Tibial nerve (tissue), 4 donors: ENCODE measurements around the gene PCDHA3. TPM values are rescaled to one million over a fixed set of nuclear protein-coding genes. Genes with fewer than 3 reads are reported as not detected.
A peak's percentile ranks its signal among the peaks of the same experiment; 100 is the strongest.

Source experiments
- DNase-seq, 2 donors: peaks; one replicate each; pipeline ENCODE4 v3.0.0-alpha.2; 2019; ENCODE audit warnings: low spot score in 2 of 2
- H3K27ac ChIP-seq, 4 donors: fragments of 200-600 bp; sonication (generic) in 3 of 4; one replicate each; pipeline ENCODE4 v1.5.1; 2017 to 2019; ENCODE audit warnings: mild to moderate bottlenecking in 1 of 4
- H3K27me3 ChIP-seq, 2 donors: fragments of 200-600 bp; sonication (generic) in 1 of 2; one replicate each; pipeline versions ENCODE4 v1.5.1 to v1.6.0; 2017 to 2019
- H3K36me3 ChIP-seq, 3 donors: fragments of 200-600 bp; sonication (generic); one replicate each; pipeline ENCODE4 v1.5.1; 2018 to 2019
- H3K4me1 ChIP-seq, 4 donors: fragments of 200-600 bp; sonication (generic) in 3 of 4; one replicate each; pipeline ENCODE4 v1.5.1; 2017 to 2019
- H3K4me3 ChIP-seq, 4 donors: fragments of 200-600 bp; sonication (generic) in 3 of 4; one replicate each; pipeline ENCODE4 v1.5.1; 2017 to 2019; ENCODE audit warnings: mild to moderate bottlenecking in 1 of 4, moderate library complexity in 1 of 4
- H3K9me3 ChIP-seq, 4 donors: fragments of 200-600 bp; sonication (generic) in 3 of 4; one replicate each; pipeline ENCODE4 v1.5.1; 2017 to 2019
- CTCF ChIP-seq, 5 experiments: fragments of 200-600 bp in 3 of 5; fragments of 450-650 bp in 2 of 5; sonication (generic) in 3 of 5; IDR thresholded peaks; one replicate each; pipeline ENCODE4 v1.5.1; 2016 to 2019; ENCODE audit warnings: antibody characterized with exemption in 5 of 5, mild to moderate bottlenecking in 3 of 5, moderate library complexity in 2 of 5
- EP300 ChIP-seq, 2 donors: sonication (generic); formaldehyde crosslinking; IDR thresholded peaks; one replicate each; pipeline ENCODE4 v1.6.1; 2017; ENCODE audit warnings: antibody characterized with exemption in 2 of 2, mild to moderate bottlenecking in 1 of 2
- POLR2A ChIP-seq, 2 donors: fragments of 450-650 bp; IDR thresholded peaks; one replicate each; pipeline ENCODE4 v1.6.1; 2017; ENCODE audit warnings: antibody characterized with exemption in 2 of 2, mild to moderate bottlenecking in 2 of 2, moderate library complexity in 2 of 2
- WGBS, 2 donors: methylation state at CpG; one replicate each; pipeline ENCODE4 v1.1.5; 2018; 5-methylcytosine and 5-hydroxymethylcytosine counted together
- total RNA-seq, 4 donors: library from RNA; depleted of rRNA; stranded (reverse); fragments of >200 nt; gene quantifications; one replicate each; pipeline ENCODE4 v1.1.0, GENCODE V29; 2016

The PCDHA3 gene
- 1 to 10 TPM in 1 of 4 donors, under 1 TPM in 3; 0.84 to 3.5 (median 0.94) TPM for total RNA-seq

GRCh38 chr5:140800816-140801493 is at the start of gene PCDHA3:
Gene PCDHA3, plus strand, starts transcription at chr5:140801057.
- TF ChIP-seq EP300 (IDR thresholded peaks at IDR 0.05) (no peak), CTCF (IDR thresholded peaks at IDR 0.05) (peak in 3 of 5 experiments; percentile 11 to 21 (median 15)), POLR2A (IDR thresholded peaks at IDR 0.05) (no peak)
- Histone ChIP-seq H3K27ac (peak within 1 kb of the TSS in 1 of 4 donors; percentile 21), H3K36me3 (no peaks in the 10 kb centered on the region), H3K9me3 (peaks cover 0 to 50% (median 7%) of the 10 kb centered on the region in 4 donors), H3K4me3 (peak within 1 kb of the TSS; percentile 16 to 49 (median 20)), H3K27me3 (no peaks in the 10 kb centered on the region), H3K4me1 (no peaks in the 10 kb centered on the region)
- WGBS, 2 donors = 15 to 29% methylated on average over 19 to 29 of the region's 29 CpGs
- peak in 1 of 2 donors; percentile 18 for DNase-seq

GRCh38 chr5:140753561-140753960 is 47.3 kb upstream of the PCDHA3 start:
- Histone ChIP-seq H3K4me1 (no peaks in the 10 kb centered on the region), H3K27ac (no peak overlapping the region), H3K36me3 (no peaks in the 10 kb centered on the region), H3K9me3 (peaks cover 0 to 100% (median 8%) of the 10 kb centered on the region in 4 donors), H3K27me3 (no peaks in the 10 kb centered on the region), H3K4me3 (no peak overlapping the region)
- no peak for DNase-seq
- TF ChIP-seq POLR2A (IDR thresholded peaks at IDR 0.05) = no peak
- 75 to 100% methylated on average over 2 to 5 of the region's 5 CpGs for WGBS, 2 donors

GRCh38 chr5:140764177-140764973 is 36.5 kb upstream of the PCDHA3 start:
- TF ChIP-seq EP300 (IDR thresholded peaks at IDR 0.05) (no peak), POLR2A (IDR thresholded peaks at IDR 0.05) (no peak), CTCF (IDR thresholded peaks at IDR 0.05) (no peak)
- Histone ChIP-seq H3K4me3 (no peak overlapping the region), H3K27ac (no peak overlapping the region), H3K27me3 (no peaks in the 10 kb centered on the region), H3K4me1 (no peaks in the 10 kb centered on the region), H3K36me3 (no peaks in the 10 kb centered on the region), H3K9me3 (peaks cover 4 to 99% (median 46%) of the 10 kb centered on the region in 4 donors)
- no peak for DNase-seq
- 88 to 92% methylated on average over 2 of the region's 2 CpGs for WGBS, 2 donors

- 81 to 89% methylated on average over 4 of the region's 4 CpGs for WGBS, 2 donors
- H3K27ac ChIP-seq = no peak overlapping the region
- H3K4me1 ChIP-seq = no peaks in the 10 kb centered on the region
- TF ChIP-seq POLR2A (IDR thresholded peaks at IDR 0.05) (no peak), EP300 (IDR thresholded peaks at IDR 0.05) (no peak), CTCF (IDR thresholded peaks at IDR 0.05) (no peak)
- H3K9me3 ChIP-seq = peaks cover 4 to 100% (median 44%) of the 10 kb centered on the region in 4 donors
- H3K27me3 ChIP-seq = no peaks in the 10 kb centered on the region
- no peaks in the 10 kb centered on the region for H3K36me3 ChIP-seq
- H3K4me3 ChIP-seq = no peak overlapping the region
- DNase-seq = no peak
These were observed 33.4 kb upstream of the PCDHA3 start for GRCh38 chr5:140767444-140767843.

- peaks cover 0 to 89% (median 20%) of the 10 kb centered on the region in 4 donors for H3K9me3 ChIP-seq
- no peak for DNase-seq
- 86 to 97% methylated on average over 1 of the region's 1 CpG for WGBS, 2 donors
These were observed 20.3 kb upstream of the PCDHA3 start for GRCh38 chr5:140780512-140780911.

More at GRCh38 chr5:140780512-140780911, 20.3 kb upstream of the PCDHA3 start:
- Histone ChIP-seq H3K27ac (no peak overlapping the region), H3K4me1 (no peaks in the 10 kb centered on the region), H3K36me3 (no peaks in the 10 kb centered on the region), H3K4me3 (no peak overlapping the region), H3K27me3 (no peaks in the 10 kb centered on the region)
- TF ChIP-seq CTCF (IDR thresholded peaks at IDR 0.05) (no peak), POLR2A (IDR thresholded peaks at IDR 0.05) (no peak), EP300 (IDR thresholded peaks at IDR 0.05) (no peak)
